GM12873 (cell line): Measurements from ENCODE around the gene TMSB4Y.

Experiments
- CTCF ChIP-seq: IDR thresholded peaks from 2 replicates; pipeline ENCODE4 v1.5.1; 2012; ENCODE audit warnings: low read depth, mild to moderate bottlenecking, moderate library complexity, low read length, control low read depth; ENCODE audit not compliant: insufficient read depth; ENCODE audit errors: missing control alignments

The TMSB4Y gene

DNA sequence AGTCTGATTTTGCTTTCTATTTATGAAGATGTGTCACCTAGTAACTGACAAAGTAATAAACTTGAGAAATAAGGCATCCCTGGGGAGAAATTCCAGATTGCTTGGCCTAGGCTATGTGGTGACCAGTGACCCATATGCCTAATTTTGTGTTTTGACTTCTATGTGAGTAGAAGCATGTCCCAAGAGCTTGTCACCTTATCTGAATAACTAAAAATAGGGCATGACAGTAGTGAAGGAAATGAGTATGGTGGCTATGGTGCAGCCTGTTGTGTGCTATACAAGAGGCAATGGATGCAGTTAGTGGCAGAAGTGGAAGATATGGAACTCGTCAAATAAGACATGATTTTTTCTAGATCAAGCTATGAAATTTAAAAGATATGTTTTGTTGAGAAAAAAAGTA lies 15.3 kb downstream of the TMSB4Y start:
- no peak for TF ChIP-seq CTCF

DNA sequence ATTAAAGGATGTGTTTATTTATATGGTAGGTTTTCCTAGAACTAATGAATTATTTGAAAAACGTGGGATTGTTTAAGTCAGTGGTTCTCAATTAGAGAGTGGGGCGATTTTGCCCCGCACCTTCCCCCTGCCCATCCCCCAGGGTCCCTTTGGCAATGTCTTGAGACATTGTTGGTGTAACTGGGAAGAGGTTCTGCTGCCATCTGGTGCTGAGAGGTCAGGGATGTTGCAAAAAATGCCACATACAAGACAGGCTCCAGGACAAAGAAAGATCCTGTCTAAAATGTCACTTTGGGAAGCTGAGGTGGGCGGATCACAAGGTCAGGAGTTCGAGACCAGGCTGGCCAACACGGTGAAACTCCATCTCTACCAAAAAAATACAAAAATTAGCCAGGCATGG lies 25.8 kb downstream of the TMSB4Y start:
- TF ChIP-seq CTCF: no peak

GRCh38 chrY:13738618-13739017 lies 34.9 kb downstream of the TMSB4Y start:
- no peak for TF ChIP-seq CTCF

DNA sequence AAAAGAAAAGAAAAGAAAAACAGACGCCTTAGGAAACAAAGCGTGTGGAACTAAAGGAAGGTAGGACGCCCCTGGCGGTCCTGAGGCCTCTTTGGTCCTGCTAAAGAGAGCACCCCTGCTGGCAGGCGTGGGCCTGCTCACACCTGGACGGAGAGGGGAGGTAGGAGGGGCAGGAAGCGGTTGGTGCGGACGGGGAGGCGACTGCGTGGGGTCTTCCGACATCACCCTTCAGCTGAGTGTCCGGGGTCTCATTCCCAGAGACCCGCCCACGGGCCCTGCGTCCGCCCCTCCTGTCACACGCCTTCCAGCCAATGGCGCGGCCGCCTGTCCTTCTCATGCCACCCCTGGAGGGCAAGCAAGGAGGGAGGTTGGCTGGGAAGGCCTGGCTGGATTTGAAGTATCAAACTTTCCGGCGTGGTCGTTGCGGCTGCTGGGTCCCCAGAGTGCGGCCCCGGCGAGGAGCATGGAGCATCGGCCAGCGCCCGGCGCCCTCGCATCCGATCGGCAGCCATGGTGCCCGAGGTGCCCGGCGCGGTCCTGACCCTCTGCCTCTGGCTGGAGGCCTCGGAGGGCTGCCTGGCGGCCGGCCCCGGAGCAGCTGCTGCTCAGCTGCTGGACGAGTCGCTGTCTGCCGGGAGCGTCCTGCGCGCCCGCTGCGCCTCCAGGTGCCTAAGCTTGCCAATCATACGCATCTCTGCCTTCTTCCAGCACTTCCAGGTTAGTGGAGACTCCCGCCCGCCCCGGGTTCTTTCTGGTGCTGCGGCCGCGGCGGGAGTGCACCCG lies 47.8 kb downstream of the TMSB4Y start:
- TF ChIP-seq CTCF: no peak

- no peak for TF ChIP-seq CTCF
Measured at GRCh38 chrY:13754661-13755060, 51.0 kb downstream of the TMSB4Y start.
